H1 (cell line): ENCODE data around the gene PCIF1. TPM values are rescaled to one million over a fixed set of nuclear protein-coding genes. Genes with fewer than 3 reads are reported as not detected.

Experiments used
- CTCF ChIA-PET: fragments of 300-600 bp; sonication (Branson Sonifier 250); formaldehyde crosslinking; loops from one replicate; lab custom pipeline; 2021; ENCODE audit not compliant: partially characterized antibody; lab: Charles Lee
- POLR2A ChIA-PET: fragments of 300-600 bp; sonication (Branson Sonifier 250); formaldehyde crosslinking; loops from one replicate; lab custom pipeline; 2021; ENCODE audit warnings: inconsistent platforms; ENCODE audit not compliant: partially characterized antibody; lab: Charles Lee
- DNase-seq, 2 experiments: peaks; one replicate each; pipeline versions ENCODE4 v3.0.0 to v3.0.0-alpha.2; 2010 to 2022; ENCODE audit warnings: low spot score in 2 of 2, low read depth in 1 of 2, mixed read lengths in 1 of 2
- FAIRE-seq: peaks from 2 replicates; lab custom pipeline; 2011; peaks lifted over from hg19 to GRCh38; lab: Jason Lieb, UNC
- H2AFZ ChIP-seq: 2 replicates; pipeline ENCODE4 v1.8.1; 2012; ENCODE audit warnings: low read length, inconsistent platforms
- H2AK5ac ChIP-seq: 2 replicates; pipeline ENCODE4 v1.6.1; 2013; ENCODE audit warnings: low read depth, low read length
- H2BK120ac ChIP-seq: replicated peaks from 2 replicates; pipeline ENCODE3; 2013; ENCODE audit warnings: low read depth, low read length, inconsistent platforms
- H2BK12ac ChIP-seq: 2 replicates; pipeline ENCODE4 v1.6.1; 2013; ENCODE audit warnings: low read depth, low read length
- H2BK15ac ChIP-seq: 2 replicates; pipeline ENCODE4 v1.6.1; 2013; ENCODE audit warnings: low read length
- H2BK20ac ChIP-seq: 2 replicates; pipeline ENCODE4 v1.6.1; 2013; ENCODE audit warnings: low read length
- H2BK5ac ChIP-seq: 2 replicates; pipeline ENCODE4 v1.6.1; 2013; ENCODE audit warnings: low read depth, low read length
- H3K14ac ChIP-seq: 2 replicates; pipeline ENCODE4 v1.6.1; 2013; ENCODE audit warnings: inconsistent platforms; ENCODE audit not compliant: insufficient read length
- H3K18ac ChIP-seq: 2 replicates; pipeline ENCODE4 v1.6.1; 2013; ENCODE audit warnings: low read length; ENCODE audit errors: extremely low read depth
- H3K23ac ChIP-seq: 2 replicates; pipeline ENCODE4 v1.6.1; 2013; ENCODE audit warnings: inconsistent platforms; ENCODE audit not compliant: insufficient read length
- H3K23me2 ChIP-seq: 2 replicates; pipeline ENCODE4 v1.6.1; 2013; ENCODE audit warnings: low read depth, low read length
- H3K27ac ChIP-seq: 2 replicates; pipeline ENCODE4 v1.6.1; 2011; ENCODE audit warnings: low read depth, low read length, inconsistent platforms
- H3K27me3 ChIP-seq, 4 experiments: replicated peaks in 1 of 4; 1 replicate in 1 of 4; 2 replicates in 3 of 4; pipeline versions ENCODE4 v1.6.1 to v1.8.1; 2011 to 2013; ENCODE audit warnings: low read length in 3 of 4, mild to moderate bottlenecking in 3 of 4, inconsistent platforms in 2 of 4, mixed read lengths in 2 of 4, moderate library complexity in 1 of 4; ENCODE audit not compliant: control insufficient read depth in 3 of 4, insufficient read depth in 3 of 4; ENCODE audit errors: extremely low read depth in 1 of 4
- H3K36me3 ChIP-seq, 4 experiments: 2 replicates each; pipeline versions ENCODE4 v1.6.1 to v1.8.1; 2011 to 2013; ENCODE audit warnings: mild to moderate bottlenecking in 4 of 4, low read length in 3 of 4, moderate library complexity in 2 of 4, control low read depth in 1 of 4, inconsistent platforms in 1 of 4; ENCODE audit not compliant: insufficient read depth in 4 of 4, control insufficient read depth in 2 of 4
- H3K4ac ChIP-seq: replicated peaks from 2 replicates; pipeline ENCODE3; 2013; ENCODE audit warnings: low read length, low read depth, mixed read lengths, inconsistent platforms; ENCODE audit not compliant: insufficient read length
- H3K4me1 ChIP-seq, 4 experiments: replicated peaks in 1 of 4; 1 replicate in 1 of 4; 2 replicates in 3 of 4; pipeline versions ENCODE4 v1.6.1 to v1.8.1; 2011 to 2013; ENCODE audit warnings: low read length in 3 of 4, inconsistent platforms in 2 of 4, mixed read lengths in 1 of 4; ENCODE audit not compliant: insufficient read depth in 4 of 4, control insufficient read depth in 3 of 4
- H3K4me2 ChIP-seq, 2 experiments: 2 replicates each; pipeline versions ENCODE4 v1.6.1 to v1.8.1; 2011 to 2013; ENCODE audit warnings: low read depth in 2 of 2, low read length in 2 of 2, control low read depth in 1 of 2, inconsistent platforms in 1 of 2, mild to moderate bottlenecking in 1 of 2; ENCODE audit not compliant: insufficient read depth in 1 of 2
- H3K4me3 ChIP-seq, 4 experiments: fragments of 200-600, 300-600 bp in 1 of 4; sonication (generic), shearing (Covaris generic), sonication (Bioruptor Twin) in 1 of 4; 2 replicates each; pipeline versions ENCODE4 v1.5.1 to v1.8.1; 2011 to 2016; ENCODE audit warnings: low read length in 4 of 4, low read depth in 3 of 4, control low read depth in 2 of 4, inconsistent platforms in 2 of 4, mild to moderate bottlenecking in 2 of 4, mixed read lengths in 1 of 4, moderate library complexity in 1 of 4; ENCODE audit not compliant: insufficient read depth in 2 of 4; ENCODE audit errors: extremely low read depth in 1 of 4
- H3K56ac ChIP-seq: replicated peaks from 2 replicates; pipeline ENCODE3; 2013; ENCODE audit warnings: low read depth, mild to moderate bottlenecking, mixed read lengths, low read length, inconsistent platforms; ENCODE audit not compliant: insufficient read length
- H3K79me1 ChIP-seq: 2 replicates; pipeline ENCODE4 v1.6.1; 2013; ENCODE audit warnings: low read depth, low read length, control low read depth
- H3K79me2 ChIP-seq, 2 experiments: 2 replicates each; pipeline versions ENCODE4 v1.6.1 to v1.8.1; 2012 to 2013; ENCODE audit warnings: low read length in 2 of 2, mild to moderate bottlenecking in 2 of 2, inconsistent platforms in 1 of 2; ENCODE audit not compliant: insufficient read depth in 2 of 2, control insufficient read depth in 1 of 2
- H3K9ac ChIP-seq, 4 experiments: replicated peaks in 1 of 4; 1 replicate in 1 of 4; 2 replicates in 3 of 4; pipeline versions ENCODE4 v1.6.1 to v1.8.1; 2011 to 2013; ENCODE audit warnings: low read depth in 3 of 4, low read length in 3 of 4, control low read depth in 2 of 4, mild to moderate bottlenecking in 2 of 4, moderate library complexity in 2 of 4, inconsistent platforms in 1 of 4; ENCODE audit errors: extremely low read depth in 1 of 4
- H3K9me3 ChIP-seq, 2 experiments: 2 replicates each; pipeline versions ENCODE4 v1.6.1 to v1.8.1; 2012 to 2013; ENCODE audit warnings: mild to moderate bottlenecking in 2 of 2, moderate library complexity in 2 of 2, control low read depth in 1 of 2, inconsistent platforms in 1 of 2, low read depth in 1 of 2, low read length in 1 of 2, mixed read lengths in 1 of 2; ENCODE audit not compliant: insufficient read depth in 2 of 2
- H4K20me1 ChIP-seq, 2 experiments: replicated peaks in 1 of 2; 2 replicates each; pipeline versions ENCODE3 to v1.8.1; 2011 to 2013; ENCODE audit warnings: inconsistent platforms in 2 of 2, low read length in 2 of 2, mild to moderate bottlenecking in 1 of 2; ENCODE audit not compliant: insufficient read depth in 2 of 2, control insufficient read depth in 1 of 2
- H4K5ac ChIP-seq: 2 replicates; pipeline ENCODE4 v1.6.1; 2013; ENCODE audit warnings: low read length, low read depth, mixed read lengths, inconsistent platforms; ENCODE audit not compliant: insufficient read length
- H4K8ac ChIP-seq: 2 replicates; pipeline ENCODE4 v1.8.0; 2013; ENCODE audit warnings: mild to moderate bottlenecking, moderate library complexity, low read length, inconsistent platforms; ENCODE audit not compliant: insufficient read depth; ENCODE audit errors: extremely low read depth
- H4K91ac ChIP-seq: replicated peaks from 2 replicates; pipeline ENCODE3; 2013; ENCODE audit warnings: low read length, mixed read lengths, inconsistent platforms; ENCODE audit not compliant: insufficient read length
- ASH2L ChIP-seq: fragments of 200-600, 300-600 bp; sonication (generic); IDR thresholded peaks from one replicate; pipeline ENCODE4 v1.7.1; 2017; ENCODE audit warnings: low read length
- BACH1 ChIP-seq: IDR thresholded peaks from 2 replicates; pipeline ENCODE4 v1.6.1; 2012; ENCODE audit warnings: low read length, improper control_type of control experiment
- CEBPB ChIP-seq: IDR thresholded peaks from 2 replicates; pipeline ENCODE4 v1.6.1; 2012; ENCODE audit warnings: low read depth, low read length
- CREB1 ChIP-seq: IDR thresholded peaks from 2 replicates; pipeline ENCODE4 v1.6.1; 2012; ENCODE audit warnings: inconsistent platforms
- FOSL1 ChIP-seq: IDR thresholded peaks from 2 replicates; pipeline ENCODE4 v1.6.1; 2011; ENCODE audit warnings: mild to moderate bottlenecking, low read depth, low read length, moderate library complexity; ENCODE audit not compliant: insufficient read depth
- JUN ChIP-seq: IDR thresholded peaks from 2 replicates; pipeline ENCODE4 v1.6.1; 2011; ENCODE audit warnings: low read depth, mild to moderate bottlenecking, improper control_type of control experiment, low read length
- JUND ChIP-seq: IDR thresholded peaks from 2 replicates; pipeline ENCODE4 v1.6.1; 2011; ENCODE audit warnings: mild to moderate bottlenecking, improper control_type of control experiment, low read length
- KDM1A ChIP-seq: fragments of 200-600, 300-600 bp; sonication (generic); IDR thresholded peaks from 2 replicates; pipeline ENCODE4 v1.7.1; 2016; ENCODE audit warnings: mild to moderate bottlenecking, low read length, borderline replicate concordance
- MAFK ChIP-seq: IDR thresholded peaks from 2 replicates; pipeline ENCODE4 v1.6.1; 2012; ENCODE audit warnings: low read depth, mild to moderate bottlenecking, improper control_type of control experiment, low read length
- PHF8 ChIP-seq: fragments of 200-600 bp; sonication (generic); conservative IDR thresholded peaks from 2 replicates; pipeline ENCODE4 v1.7.1; 2012; ENCODE audit warnings: low read depth, mild to moderate bottlenecking, inconsistent platforms, low read length, moderate library complexity
- RFX5 ChIP-seq: IDR thresholded peaks from 2 replicates; pipeline ENCODE4 v1.6.1; 2011; ENCODE audit warnings: low read depth, low read length, improper control_type of control experiment, borderline replicate concordance
- SP4 ChIP-seq: IDR thresholded peaks from 2 replicates; pipeline ENCODE4 v1.6.1; 2012; ENCODE audit warnings: low read length, inconsistent platforms
- TAF1 ChIP-seq: IDR thresholded peaks from 2 replicates; pipeline ENCODE4 v1.6.1; 2011; ENCODE audit warnings: mild to moderate bottlenecking, low read depth, low read length
- TBP ChIP-seq: IDR thresholded peaks from 2 replicates; pipeline ENCODE4 v1.6.1; 2011; ENCODE audit warnings: low read depth, low read length, improper control_type of control experiment
- YY1 ChIP-seq: IDR thresholded peaks from 2 replicates; pipeline ENCODE4 v1.6.1; 2011; ENCODE audit warnings: low read depth, mild to moderate bottlenecking, low read length
- whole genome bisulfite sequencing, 2 experiments: shearing (Covaris generic) in 1 of 2; methylation state at CpG; one replicate each; pipeline versions ENCODE4 v1.1.6 to v1.1.7; 2013 to 2015; ENCODE audit warnings: low lambda C conversion rate in 2 of 2, mixed read lengths in 2 of 2, inconsistent platforms in 1 of 2, low coverage in 1 of 2, missing lambda C conversion rate in 1 of 2; ENCODE audit not compliant: insufficient replicate concordance in 2 of 2, insufficient coverage in 1 of 2, insufficient read length in 1 of 2; ENCODE audit errors: extremely low coverage in 1 of 2, missing lambda C conversion rate in 1 of 2; 5-methylcytosine and 5-hydroxymethylcytosine counted together
- polyA plus RNA-seq, 7 experiments: library from polyadenylated mRNA; depleted of rRNA in 3 of 7; stranded (reverse) in 5 of 7; unstranded in 2 of 7; fragments of >200 nt in 5 of 7; fragments of 200-250 nt in 2 of 7; gene quantifications; 1 replicate in 5 of 7; 2 replicates in 1 of 7; 4 replicates in 1 of 7; pipeline versions ENCODE4 v1.2.1 to v1.2.3, GENCODE V29; 2011 to 2013; ENCODE audit warnings: missing spikeins in 2 of 7, mixed read lengths in 2 of 7
- total RNA-seq: library from RNA; stranded (reverse); fragmentation: NEBNext Ultra II Directional; extraction: Animal tissue kit (Norgen Biotek cat#: 25700); gene quantifications from 2 replicates; pipeline ENCODE4 v1.2.1, GENCODE V29; 2021
- TF ChIP-seq, protein P1 (sequence below): IDR thresholded peaks from 2 replicates; pipeline ENCODE4 v1.6.1; 2012; ENCODE audit warnings: inconsistent platforms

The PCIF1 gene
- total and polyA plus RNA-seq, 2 of the 8 experiments (the other 6 are each of a cell fraction or from before 2014, with no cell fraction given), result 30.3 to 30.6 TPM

DNA sequence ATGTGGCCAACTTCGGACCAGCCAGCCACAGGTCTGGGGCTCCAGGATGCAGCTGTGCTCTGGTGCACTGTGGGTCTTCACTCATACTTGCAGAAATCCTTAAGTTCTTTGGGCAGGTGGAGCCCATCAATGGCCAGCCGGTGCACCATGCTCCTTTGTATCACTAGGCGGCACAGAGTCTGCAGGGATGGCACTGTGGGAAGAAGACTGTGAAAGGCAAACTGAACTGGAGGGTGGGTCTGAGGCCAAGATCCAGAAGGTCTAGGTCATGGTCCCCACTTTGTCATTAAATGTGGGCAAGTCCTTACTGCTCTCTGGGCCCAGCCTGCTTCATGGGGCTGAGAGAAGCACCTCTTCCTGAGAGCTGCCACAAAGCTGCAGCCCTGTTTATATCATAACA, 45.8 kb upstream of the PCIF1 start:
- Histone ChIP-seq H2AK5ac (no peak overlapping the region), H3K23ac (no peak overlapping the region), H3K9me3 (no peaks in the 10 kb centered on the region), H4K8ac (no peak overlapping the region), H3K9ac (no peak overlapping the region), H3K36me3 (peaks cover 2 to 6% (median 4%) of the 10 kb centered on the region in 4 experiments), H4K20me1 (peaks cover 0 to 4% of the 10 kb centered on the region in 2 experiments), H3K56ac (no peak overlapping the region), H3K4me2 (no peak overlapping the region; a peak in 1 of 4 replicates), H4K91ac (no peak overlapping the region), H2BK5ac (no peak overlapping the region), H3K18ac (no peak overlapping the region), H3K23me2 (peaks cover 15% of the 10 kb centered on the region; the same call in 1 of the 2 replicates), H2BK20ac (no peak overlapping the region), H3K79me1 (peaks cover 3% of the 10 kb centered on the region; the same call in 1 of the 2 replicates), H3K4me1 (peaks cover 0 to 10% (median 6%) of the 10 kb centered on the region in 4 experiments; a peak in 6 of 7 replicates), H2BK15ac (no peak overlapping the region), H4K5ac (no peak overlapping the region), H3K79me2 (peaks cover 0 to 7% of the 10 kb centered on the region in 2 experiments; a peak in 1 of 4 replicates), H3K27me3 (no peaks in the 10 kb centered on the region), H3K4ac (no peak overlapping the region), H2BK12ac (no peak overlapping the region), H2AFZ (no peak overlapping the region), H3K4me3 (no peak overlapping the region), H3K27ac (no peak overlapping the region), H3K14ac (no peak overlapping the region), H2BK120ac (no peak overlapping the region)
- DNase-seq, result no peak
- CTCF ChIA-PET, result interaction anchor here (1.5 to 6.3 kb wide), 6 partner anchors 11 to 89 kb away, joined by 3 to 40 read pairs (median 15); no protein-coding TSS in a partner anchor
- POLR2A ChIA-PET, result interaction anchor here (0.6 to 8.0 kb wide), 11 partner anchors 7 to 71 kb away, joined by 3 to 55 read pairs (median 9); partner anchors contain the start of genes PCIF1 and ZSWIM1
- 88% methylated on average over 3 of the region's 3 CpGs; no CpG with 5 or more reads in 1 of the 2 experiments for WGBS, 2 experiments
- FAIRE-seq, result no peak
- TF ChIP-seq KDM1A (no peak), TBP (no peak), ASH2L (no peak), JUN (no peak), SP4 (no peak), MAFK (no peak), FOSL1 (no peak), CREB1 (no peak), TAF1 (no peak), PHF8 (no peak), JUND (no peak), RFX5 (no peak), YY1 (no peak), CEBPB (no peak), BACH1 (no peak)
- TF ChIP-seq, protein P1, sequence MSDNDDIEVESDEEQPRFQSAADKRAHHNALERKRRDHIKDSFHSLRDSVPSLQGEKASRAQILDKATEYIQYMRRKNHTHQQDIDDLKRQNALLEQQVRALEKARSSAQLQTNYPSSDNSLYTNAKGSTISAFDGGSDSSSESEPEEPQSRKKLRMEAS, result no peak
